ENCODE measurements around the gene ROBO4. TPM values are rescaled to one million over a fixed set of nuclear protein-coding genes. Genes with fewer than 3 reads are reported as not detected.

The ROBO4 gene
- total RNA-seq = not detected in 2 replicates

DNA sequence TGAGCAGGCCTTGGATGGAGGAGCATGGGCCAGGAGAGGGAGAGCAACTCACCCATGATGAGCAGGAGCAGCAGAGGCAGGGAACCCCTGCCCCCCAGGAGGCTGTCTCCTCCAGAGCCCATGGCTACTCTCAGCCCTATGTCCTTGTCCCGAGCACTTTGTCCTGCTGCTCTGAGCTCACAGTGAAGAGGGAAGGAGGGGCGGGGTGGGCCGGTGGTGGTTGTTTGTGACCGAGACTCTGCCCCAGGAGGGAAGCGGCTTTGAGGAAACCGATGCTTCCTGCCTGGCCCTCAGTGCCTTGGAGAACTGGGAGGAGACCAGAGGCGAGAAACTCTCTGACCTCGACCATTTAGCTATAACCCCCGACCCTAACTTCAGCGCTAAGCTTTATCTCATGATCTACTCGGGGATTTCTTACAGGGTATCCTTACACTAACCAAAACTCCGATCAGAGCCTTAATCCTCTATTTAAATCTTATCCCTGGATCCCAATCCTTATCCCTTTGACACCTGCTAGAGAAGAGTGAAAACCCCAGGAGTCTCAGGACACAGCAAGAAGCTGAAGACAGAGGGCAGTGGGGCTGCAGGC is at the start of gene ROBO4:
TSS of gene ROBO4 (minus strand) at position 192 of the 589 bp plus-strand sequence. CDS start at position 122, 70 bp downstream.
- Mint-ChIP-seq H3K4me1 (peaks cover 4% of the 10 kb centered on the region), H3K27me3 (peaks cover 24% of the 10 kb centered on the region), H3K36me3 (ENCODE audit: low read depth) (no peaks in the 10 kb centered on the region), H3K4me3 (no peak within 1 kb of the TSS), H3K27ac (no peak within 1 kb of the TSS), H3K9me3 (no peaks in the 10 kb centered on the region)
- intact Hi-C loops (cut with micrococcal nuclease) = no loop called here
- no peak for DNase-seq

DNA sequence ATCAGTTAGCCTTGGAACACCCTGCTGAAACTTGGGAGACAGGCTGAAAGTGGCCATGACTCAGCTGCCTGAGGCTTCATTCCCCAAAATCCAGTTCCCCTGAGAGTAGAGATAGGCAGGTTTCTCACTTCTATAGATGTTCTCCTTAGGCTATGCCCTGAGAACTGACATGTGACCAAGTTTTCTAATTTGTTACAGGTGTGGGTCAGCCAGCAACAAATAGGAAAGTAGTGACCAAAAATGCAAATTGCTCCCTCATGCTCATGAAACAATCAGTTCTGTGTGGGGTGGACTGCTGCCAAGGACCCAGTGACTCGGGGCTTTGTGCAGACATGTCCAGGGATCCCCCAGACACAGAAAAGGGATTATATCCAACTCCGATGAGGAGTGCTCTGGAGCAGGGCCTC is 49.1 kb upstream of the ROBO4 start:
- Mint-ChIP-seq H3K36me3 (ENCODE audit: low read depth) (peaks cover 6% of the 10 kb centered on the region), H3K4me1 (peaks cover 2% of the 10 kb centered on the region), H3K27ac (no peak overlapping the region), H3K27me3 (no peaks in the 10 kb centered on the region), H3K4me3 (no peak overlapping the region), H3K9me3 (peaks cover 11% of the 10 kb centered on the region)
- intact Hi-C loops (cut with micrococcal nuclease) = no loop called here
- DNase-seq = no peak

DNA sequence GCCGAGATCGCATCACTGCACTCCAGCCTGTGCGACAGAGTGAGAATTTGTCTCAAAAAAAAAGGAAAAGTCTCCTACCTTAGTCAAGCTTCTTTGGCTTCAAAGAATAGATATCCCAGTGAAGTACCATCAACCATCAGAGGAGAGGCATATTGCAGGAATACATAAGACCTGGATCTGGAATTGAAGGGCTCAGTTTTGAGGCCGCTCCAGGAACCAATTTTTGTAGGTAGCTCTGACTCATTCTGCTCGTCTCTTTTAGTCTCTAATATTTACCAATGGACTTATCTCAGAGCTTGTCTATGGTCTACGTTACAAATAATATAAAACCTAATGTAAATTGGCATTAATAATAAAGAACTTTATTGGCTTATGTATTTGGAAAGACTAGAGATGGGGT is 48.2 kb upstream of the ROBO4 start:
- Mint-ChIP-seq H3K4me1 (peaks cover 2% of the 10 kb centered on the region), H3K4me3 (no peak overlapping the region), H3K36me3 (ENCODE audit: low read depth) (peaks cover 6% of the 10 kb centered on the region), H3K9me3 (peaks cover 11% of the 10 kb centered on the region), H3K27me3 (no peaks in the 10 kb centered on the region), H3K27ac (no peak overlapping the region)
- DNase-seq = no peak
- intact Hi-C loops (cut with micrococcal nuclease) = no loop called here

GRCh38 chr11:124944565-124944964 is 46.9 kb upstream of the ROBO4 start:
- intact Hi-C loops (cut with micrococcal nuclease) = no loop called here
- DNase-seq = no peak
- peaks cover 11% of the 10 kb centered on the region for H3K9me3 Mint-ChIP-seq
- no peak overlapping the region for H3K27ac Mint-ChIP-seq
- no peak overlapping the region for H3K4me3 Mint-ChIP-seq
- peaks cover 2% of the 10 kb centered on the region for H3K4me1 Mint-ChIP-seq
- H3K36me3 Mint-ChIP-seq (ENCODE audit: low read depth) = peaks cover 6% of the 10 kb centered on the region
- H3K27me3 Mint-ChIP-seq = no peaks in the 10 kb centered on the region

GRCh38 chr11:124943741-124944140 is 46.1 kb upstream of the ROBO4 start:
- Mint-ChIP-seq H3K4me1 (peaks cover 2% of the 10 kb centered on the region), H3K36me3 (ENCODE audit: low read depth) (peaks cover 6% of the 10 kb centered on the region), H3K27ac (no peak overlapping the region), H3K27me3 (peaks cover 4% of the 10 kb centered on the region), H3K9me3 (peaks cover 10% of the 10 kb centered on the region), H3K4me3 (no peak overlapping the region)
- no peak for DNase-seq
- intact Hi-C loops (cut with micrococcal nuclease) = no loop called here

- H3K4me3 Mint-ChIP-seq = no peak overlapping the region
- H3K36me3 Mint-ChIP-seq (ENCODE audit: low read depth) = peaks cover 2% of the 10 kb centered on the region
- no peak for DNase-seq
- peaks cover 4% of the 10 kb centered on the region for H3K27me3 Mint-ChIP-seq
- intact Hi-C loops (cut with micrococcal nuclease) = no loop called here
- H3K9me3 Mint-ChIP-seq = peaks cover 5% of the 10 kb centered on the region
- peaks cover 2% of the 10 kb centered on the region for H3K4me1 Mint-ChIP-seq
- H3K27ac Mint-ChIP-seq = no peak overlapping the region
Observed at GRCh38 chr11:124943254-124943616, 45.6 kb upstream of the ROBO4 start.

GRCh38 chr11:124942466-124943253 is 45.0 kb upstream of the ROBO4 start:
- H3K27ac Mint-ChIP-seq = no peak overlapping the region

GRCh38 chr11:124941703-124942102 is 44.0 kb upstream of the ROBO4 start:
- no peaks in the 10 kb centered on the region for H3K9me3 Mint-ChIP-seq
- no peak overlapping the region for H3K4me3 Mint-ChIP-seq
- peaks cover 9% of the 10 kb centered on the region for H3K27me3 Mint-ChIP-seq
- H3K36me3 Mint-ChIP-seq (ENCODE audit: low read depth) = no peaks in the 10 kb centered on the region
- H3K4me1 Mint-ChIP-seq = peaks cover 2% of the 10 kb centered on the region
- intact Hi-C loops (cut with micrococcal nuclease) = no loop called here
- DNase-seq = no peak
- H3K27ac Mint-ChIP-seq = no peak overlapping the region

More at GRCh38 chr11:124942466-124943253, 45.0 kb upstream of the ROBO4 start:
- intact Hi-C loops (cut with micrococcal nuclease) = no loop called here
- Mint-ChIP-seq H3K9me3 (no peaks in the 10 kb centered on the region), H3K27me3 (peaks cover 5% of the 10 kb centered on the region), H3K4me1 (peaks cover 2% of the 10 kb centered on the region), H3K36me3 (ENCODE audit: low read depth) (no peaks in the 10 kb centered on the region), H3K4me3 (no peak overlapping the region)
- DNase-seq = no peak

DNA sequence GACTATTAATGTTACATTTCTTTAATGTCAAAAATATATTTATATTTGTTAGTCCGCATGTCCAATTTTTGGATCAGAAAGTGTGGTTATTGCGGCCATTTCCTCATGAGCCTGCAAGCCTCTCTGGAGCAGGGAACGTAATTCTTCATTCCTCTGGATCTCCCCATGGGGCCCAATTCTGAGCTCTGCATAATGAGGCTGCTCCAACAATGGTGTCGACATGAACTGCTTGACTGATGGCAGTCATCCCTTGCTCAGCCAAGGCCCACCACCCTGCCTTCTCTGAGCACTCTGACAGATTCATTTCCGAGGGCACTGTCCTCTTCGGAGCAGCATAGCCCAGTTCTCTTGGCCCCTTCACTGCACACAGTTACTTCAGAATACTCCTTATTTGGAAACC is 41.3 kb upstream of the ROBO4 start:
- H3K4me3 Mint-ChIP-seq = no peak overlapping the region
- intact Hi-C loops (cut with micrococcal nuclease) = no loop called here
- H3K36me3 Mint-ChIP-seq (ENCODE audit: low read depth) = no peaks in the 10 kb centered on the region
- H3K27ac Mint-ChIP-seq = no peak overlapping the region
- H3K27me3 Mint-ChIP-seq = peaks cover 13% of the 10 kb centered on the region
- H3K4me1 Mint-ChIP-seq = peaks cover 2% of the 10 kb centered on the region
- no peak for DNase-seq
- H3K9me3 Mint-ChIP-seq = no peaks in the 10 kb centered on the region

- no peak for DNase-seq
- Mint-ChIP-seq H3K27me3 (peaks cover 13% of the 10 kb centered on the region), H3K4me3 (no peak overlapping the region), H3K9me3 (no peaks in the 10 kb centered on the region), H3K4me1 (no peaks in the 10 kb centered on the region), H3K36me3 (ENCODE audit: low read depth) (no peaks in the 10 kb centered on the region), H3K27ac (no peak overlapping the region)
- intact Hi-C loops (cut with micrococcal nuclease) = no loop called here
Observed at GRCh38 chr11:124938206-124938765, 40.6 kb upstream of the ROBO4 start.

GRCh38 chr11:124937336-124937935 is 39.8 kb upstream of the ROBO4 start:
- intact Hi-C loops (cut with micrococcal nuclease) = no loop called here
- Mint-ChIP-seq H3K27ac (no peak overlapping the region), H3K9me3 (no peaks in the 10 kb centered on the region), H3K27me3 (peaks cover 13% of the 10 kb centered on the region), H3K4me1 (no peaks in the 10 kb centered on the region), H3K36me3 (ENCODE audit: low read depth) (no peaks in the 10 kb centered on the region), H3K4me3 (no peak overlapping the region)
- no peak for DNase-seq

GRCh38 chr11:124935548-124936514 is 38.2 kb upstream of the ROBO4 start, which contains the start of gene HEPACAM:
Gene HEPACAM (minus strand): TSS chr11:124936047. CDS start chr11:124936006, 41 bp downstream.
- no peaks in the 10 kb centered on the region for H3K36me3 Mint-ChIP-seq (ENCODE audit: low read depth)
- no peak for DNase-seq
- intact Hi-C loops (cut with micrococcal nuclease) = no loop called here
- H3K4me3 Mint-ChIP-seq = no peak within 1 kb of the TSS
- peaks cover under 1% of the 10 kb centered on the region for H3K4me1 Mint-ChIP-seq
- peaks cover 13% of the 10 kb centered on the region for H3K27me3 Mint-ChIP-seq
- no peak within 1 kb of the TSS for H3K27ac Mint-ChIP-seq
- H3K9me3 Mint-ChIP-seq = no peaks in the 10 kb centered on the region

DNA sequence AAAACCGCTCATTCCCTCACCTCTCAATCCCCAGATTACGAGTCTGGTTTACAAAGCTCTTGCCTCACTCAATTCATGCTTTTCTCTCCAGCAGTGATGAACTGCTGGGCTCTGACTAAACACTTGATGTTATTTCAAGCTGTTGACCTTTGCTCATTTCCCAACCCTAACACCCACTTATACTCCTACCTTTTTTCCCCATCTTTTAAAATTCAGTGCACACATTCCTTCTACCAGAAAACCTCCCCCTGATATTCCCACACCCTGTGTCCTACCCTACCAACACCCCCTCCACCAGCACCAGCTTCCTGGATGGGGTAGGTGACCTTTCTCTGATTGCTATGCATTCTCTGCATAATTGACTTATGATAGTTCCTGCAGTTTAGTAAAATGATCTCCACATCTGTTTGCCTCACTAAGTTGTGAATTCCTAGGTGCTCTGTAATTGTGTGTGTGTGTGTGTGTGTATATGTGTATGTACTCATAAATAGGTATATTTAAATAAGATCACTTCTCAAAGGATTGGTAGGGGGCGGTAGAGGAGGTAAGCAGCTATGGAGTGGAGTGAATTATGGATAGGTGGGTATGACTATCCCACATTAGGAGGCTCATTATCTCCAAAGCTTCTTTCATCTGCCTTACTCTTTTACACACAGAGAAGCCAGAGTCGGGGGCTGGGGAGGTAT is 37.3 kb upstream of the ROBO4 start:
- Mint-ChIP-seq H3K4me1 (peaks cover 5% of the 10 kb centered on the region), H3K4me3 (no peak overlapping the region), H3K27me3 (peaks cover 13% of the 10 kb centered on the region), H3K9me3 (no peaks in the 10 kb centered on the region), H3K27ac (no peak overlapping the region), H3K36me3 (ENCODE audit: low read depth) (no peaks in the 10 kb centered on the region)
- DNase-seq = no peak
- intact Hi-C loops (cut with micrococcal nuclease) = no loop called here
